Mammary epithelial cell (primary cell): ENCODE measurements around the gene PHACTR2.

ENCODE experiments used
- CTCF ChIP-seq, 2 donors: IDR thresholded peaks in 1 of 2; conservative IDR thresholded peaks in 1 of 2; 2 replicates each; pipeline ENCODE4 v1.5.1; 2011 to 2012; ENCODE audit warnings: inconsistent platforms in 2 of 2, low read length in 2 of 2, mild to moderate bottlenecking in 2 of 2, control low read depth in 1 of 2, low read depth in 1 of 2; ENCODE audit not compliant: insufficient read depth in 1 of 2; ENCODE audit errors: extremely low read depth in 1 of 2
- EZH2 ChIP-seq: IDR thresholded peaks from 2 replicates; pipeline ENCODE4 v1.6.1; 2012; ENCODE audit warnings: low read length, inconsistent platforms, borderline replicate concordance

DNA sequence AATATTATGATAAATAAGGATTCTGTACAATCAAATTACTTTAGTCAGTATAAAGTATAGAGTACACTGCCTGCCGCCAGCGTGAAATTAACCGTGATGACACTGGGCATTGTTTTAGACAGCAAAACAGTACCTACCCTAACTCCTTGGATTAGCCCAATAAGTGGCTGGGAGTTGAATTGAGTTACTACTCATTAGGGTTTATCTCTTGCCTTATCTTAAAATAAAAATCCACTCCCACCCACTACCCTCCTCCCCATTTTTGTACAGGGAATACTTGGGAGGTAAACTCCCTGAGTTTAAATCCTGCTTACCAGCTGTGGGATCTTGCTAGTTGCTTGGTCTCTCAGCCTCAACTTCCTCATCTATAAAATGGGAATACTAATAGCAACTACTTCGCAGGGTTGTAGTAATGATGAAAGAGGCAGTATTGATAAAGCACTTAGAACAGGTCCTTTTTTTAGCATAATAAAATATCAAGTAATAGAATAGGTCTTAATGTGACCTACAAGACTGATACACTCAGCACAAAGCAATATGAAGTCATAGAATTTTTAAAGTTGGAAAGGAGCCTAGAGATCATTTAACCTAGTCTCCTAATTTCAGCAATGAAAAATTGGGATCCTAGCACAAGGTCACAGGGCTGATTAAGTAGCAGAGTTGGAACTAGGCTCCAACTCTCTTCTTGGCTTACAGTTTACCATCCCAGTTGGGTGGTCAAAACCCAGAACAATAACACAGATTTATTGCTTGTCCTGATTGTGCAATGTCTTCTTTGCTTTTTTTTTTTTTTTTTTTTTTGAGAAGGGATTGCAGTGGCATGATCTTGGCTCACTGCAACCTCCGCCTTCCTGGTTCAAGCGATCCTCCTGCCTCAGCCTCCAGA is 23.8 kb downstream of the PHACTR2 start:
- no peak for TF ChIP-seq CTCF (conservative IDR thresholded peaks at IDR 0.05 in 1 of 2, IDR thresholded peaks at IDR 0.05 in 1 of 2; ENCODE audit: extremely low read depth in 1 of 2, insufficient read depth in 1 of 2, low read depth in 1 of 2, low read length in 2 of 2)
- no peak for TF ChIP-seq EZH2
